ENCODE data around the gene WT1.

- TF ChIP-seq KAT7 (CRISPR knock-in tag; IDR thresholded peaks at IDR 0.05; ENCODE audit: borderline replicate concordance) = no peak
- no peak for TF ChIP-seq USF2 (CRISPR knock-in tag; IDR thresholded peaks at IDR 0.05)
Observed at GRCh38 chr11:32432565-32432964, 2.8 kb downstream of the WT1 start.
